HG03432 (cell line): ENCODE measurements around the gene RFT1.

Experiments used
- ATAC-seq: cut with Tn5 transposase; IDR thresholded peaks from one replicate; pipeline ENCODE4 v1.9.1; 2021; ENCODE audit warnings: mild to moderate bottlenecking, moderate library complexity; ENCODE audit not compliant: unreplicated experiment

Gene RFT1

GRCh38 chr3:53129344-53129743, 891 bp downstream of the RFT1 start:
- ATAC-seq: no peak

DNA sequence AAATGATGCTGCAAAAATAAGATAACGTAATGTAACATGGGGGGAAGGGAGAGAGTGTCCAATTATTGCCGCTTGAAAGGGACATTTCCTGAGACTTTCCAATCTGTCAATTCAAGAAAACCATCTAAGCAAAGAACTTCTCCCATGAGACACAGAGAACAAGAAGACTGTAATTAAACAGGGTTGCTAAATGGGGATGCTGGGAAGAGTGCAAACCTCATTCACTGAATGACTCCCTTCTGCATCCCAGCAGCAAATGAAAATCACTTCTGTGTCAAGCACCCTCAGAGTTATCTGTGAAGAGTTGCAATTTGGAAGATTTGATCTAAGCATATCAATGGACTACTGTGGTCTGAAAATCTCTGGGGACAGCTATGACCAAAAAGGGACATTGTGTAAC, 3.6 kb downstream of the RFT1 start:
- no peak for ATAC-seq

GRCh38 chr3:53123953-53124352, 6.3 kb downstream of the RFT1 start:
- no peak for ATAC-seq

GRCh38 chr3:53123510-53123909, 6.7 kb downstream of the RFT1 start:
- no peak for ATAC-seq

DNA sequence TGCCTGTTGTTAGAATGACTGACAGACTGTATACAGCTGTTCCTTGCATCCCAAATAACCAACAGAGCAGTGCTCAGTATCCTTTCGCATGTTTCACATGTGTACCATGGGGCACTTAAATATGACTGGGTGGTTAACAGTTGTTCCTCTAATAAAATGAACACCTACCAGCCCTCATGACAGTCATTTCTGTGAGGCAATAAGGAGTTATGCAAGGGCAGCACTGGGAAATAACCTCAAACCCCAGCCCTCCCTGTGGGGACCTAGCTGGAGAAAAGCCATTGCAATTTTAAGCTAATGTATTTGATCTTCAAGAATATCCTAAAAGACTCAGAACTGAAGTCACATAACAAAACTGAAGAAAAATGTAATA, 7.3 kb downstream of the RFT1 start:
- ATAC-seq: no peak

DNA sequence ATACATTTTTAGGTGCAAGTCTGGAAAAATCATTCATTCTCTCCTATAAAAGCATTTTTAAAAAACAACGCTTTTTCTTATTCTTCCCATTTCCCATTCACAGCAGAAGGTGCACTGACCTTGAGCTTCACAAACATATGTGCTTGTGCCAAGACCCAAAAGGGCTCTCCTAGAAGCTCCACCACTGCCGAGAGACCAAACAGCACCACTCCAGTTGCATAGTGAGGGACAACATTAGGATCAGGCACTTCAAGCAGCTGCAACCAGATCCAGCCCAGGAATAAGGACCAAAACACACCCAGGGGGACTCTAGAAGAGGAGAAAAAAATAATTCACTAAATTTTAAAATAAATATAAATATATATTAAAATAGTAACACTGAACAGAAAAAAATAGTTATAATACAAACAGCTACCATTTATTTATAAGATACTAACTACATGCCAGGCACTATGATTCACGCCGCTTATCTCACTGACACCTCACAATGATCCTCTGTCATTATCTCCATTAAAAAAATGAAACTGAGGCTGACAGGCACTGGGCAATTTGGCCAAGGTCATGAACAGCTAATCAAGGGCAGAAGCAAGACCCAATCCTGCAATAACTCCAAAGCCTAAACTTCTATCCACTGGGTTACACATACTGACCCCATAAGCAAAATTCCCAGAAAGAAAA, 7.8 kb downstream of the RFT1 start:
- ATAC-seq: no peak

- ATAC-seq: no peak
Observed at GRCh38 chr3:53120336-53120735, 9.9 kb downstream of the RFT1 start.

DNA sequence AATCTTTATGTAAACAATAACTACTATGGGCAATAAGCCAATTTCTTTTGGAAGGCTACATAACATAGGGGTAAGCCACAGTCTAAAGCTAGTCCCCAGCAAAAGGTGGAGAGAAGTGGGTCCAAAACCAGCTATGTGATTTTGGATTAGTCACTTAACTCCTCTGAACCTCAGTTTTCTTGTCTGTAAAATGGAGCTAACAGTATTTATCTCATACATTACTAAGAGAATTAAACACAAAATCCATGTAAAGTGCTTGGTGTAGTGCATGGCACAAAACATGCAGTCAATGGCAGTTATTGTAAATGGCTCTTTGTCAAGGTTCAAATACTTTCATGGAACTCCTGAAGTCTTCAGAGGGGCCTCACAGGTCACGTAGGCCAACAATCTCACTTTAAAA, 13.3 kb downstream of the RFT1 start:
- no peak for ATAC-seq

DNA sequence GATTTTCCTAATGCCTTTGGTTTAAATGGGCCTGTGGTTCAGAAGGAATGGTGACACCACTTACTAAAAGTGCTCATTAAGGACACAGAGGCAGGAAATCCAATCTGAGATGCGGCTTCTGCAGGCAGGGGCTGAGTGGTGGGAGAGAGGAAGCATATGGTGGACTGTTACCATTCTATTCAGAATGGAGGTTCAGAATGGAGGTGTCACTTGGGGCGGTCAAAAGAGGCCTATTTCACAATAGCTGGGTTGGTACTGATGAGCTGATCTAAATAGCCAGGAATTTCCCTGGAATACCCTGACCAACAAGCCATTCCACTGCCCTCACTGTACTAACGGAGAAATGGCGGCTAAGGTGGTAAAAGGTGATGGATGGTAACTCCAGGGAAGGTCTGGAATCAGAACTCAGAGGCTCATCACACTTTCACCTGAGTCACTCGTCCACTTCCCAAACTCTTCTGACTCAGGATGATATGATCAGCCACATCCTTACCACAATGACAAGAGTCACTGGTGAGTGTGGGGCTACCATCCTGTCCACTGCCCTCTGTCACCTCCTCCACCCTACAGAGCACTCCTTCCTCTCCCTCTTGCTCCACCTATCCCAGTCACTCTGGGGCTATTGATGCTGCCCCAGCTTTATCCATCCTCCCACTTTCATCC, 15.7 kb downstream of the RFT1 start:
- no peak for ATAC-seq

GRCh38 chr3:53114011-53114400, 16.2 kb downstream of the RFT1 start:
- peak; percentile 75 for ATAC-seq

- no peak for ATAC-seq
Observed at GRCh38 chr3:53113293-53114010, 16.8 kb downstream of the RFT1 start.

DNA sequence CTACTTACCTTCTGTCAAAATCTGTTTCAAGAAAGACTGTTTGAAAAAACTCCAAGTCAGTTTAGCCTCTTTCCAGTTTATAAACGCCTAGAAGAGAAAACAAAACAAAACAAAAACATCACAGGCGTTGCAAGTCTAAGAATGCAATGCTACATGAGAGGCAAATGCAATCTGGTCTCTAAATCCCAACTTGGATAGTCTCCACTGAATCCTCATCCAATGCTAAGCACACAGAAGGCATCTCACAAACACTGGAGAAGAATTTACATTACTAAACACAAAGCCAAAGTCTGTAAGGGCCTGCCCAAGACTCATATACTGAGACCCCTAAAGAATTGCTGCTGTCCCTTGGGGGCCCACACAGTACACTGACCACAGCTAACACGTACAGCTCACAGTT, 18.4 kb downstream of the RFT1 start:
- no peak for ATAC-seq

DNA sequence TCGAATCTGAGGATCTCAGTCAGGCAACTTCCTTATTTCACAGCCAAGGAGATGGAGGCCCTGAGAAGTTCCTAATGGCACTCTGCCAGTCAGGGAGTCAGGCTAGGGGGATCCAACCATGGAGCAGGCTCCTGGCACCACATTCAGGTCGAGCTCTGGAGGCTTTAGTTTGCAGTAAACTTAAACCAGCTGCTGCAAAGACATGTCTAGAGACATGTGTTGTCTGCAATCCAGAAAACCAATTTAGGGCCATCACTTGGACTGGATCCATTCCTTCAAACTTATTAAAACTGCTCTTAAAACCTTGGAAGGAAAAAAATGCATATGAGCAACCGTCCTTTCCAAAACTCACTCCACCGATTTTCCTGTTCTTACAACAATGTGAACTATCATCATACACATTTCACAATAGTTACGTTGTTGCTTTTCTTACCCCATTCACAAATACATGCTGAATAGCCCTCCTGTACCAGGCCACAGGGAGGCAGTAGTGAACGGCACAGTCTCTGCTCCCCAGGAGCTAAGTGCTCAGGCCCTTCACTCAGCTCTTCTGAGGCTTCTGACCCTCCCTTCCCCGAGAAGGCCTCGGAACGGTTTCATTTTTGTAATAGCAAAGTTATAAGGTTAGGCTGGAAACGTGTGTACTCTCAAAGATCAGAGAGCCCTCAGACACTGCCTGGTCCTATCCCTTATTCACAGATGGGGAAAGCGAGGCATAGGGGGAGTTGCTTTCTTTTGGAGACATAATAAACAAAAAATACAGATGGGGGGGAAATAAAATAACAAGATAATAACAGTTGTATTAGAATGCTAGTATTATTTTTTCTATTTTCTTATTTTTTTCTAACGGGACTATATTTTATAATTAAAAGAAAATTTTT, 20.1 kb downstream of the RFT1 start:
- no peak for ATAC-seq

DNA sequence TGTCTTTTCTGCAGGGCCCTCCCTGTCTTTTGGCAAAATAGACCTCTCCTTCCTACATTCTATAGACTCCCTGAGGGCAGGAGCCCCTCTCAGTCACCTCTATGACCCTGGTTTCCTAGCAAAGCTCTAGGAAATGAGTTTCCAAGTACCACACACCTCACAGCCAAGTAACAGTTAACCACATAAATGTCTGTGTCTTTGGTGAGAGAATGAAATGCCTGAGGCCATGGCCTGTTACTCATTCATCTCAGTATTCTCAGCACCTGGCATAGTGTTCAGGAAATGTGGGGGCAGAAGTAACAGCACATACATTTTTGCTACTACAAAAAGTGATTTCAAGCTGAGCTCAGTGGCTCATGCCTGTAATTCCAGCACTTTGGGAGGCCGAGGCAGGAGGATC, 21.0 kb downstream of the RFT1 start:
- ATAC-seq: no peak

GRCh38 chr3:53104762-53105161, 25.5 kb downstream of the RFT1 start:
- ATAC-seq: no peak

- ATAC-seq: no peak
Observed at GRCh38 chr3:53103397-53104296, 26.6 kb downstream of the RFT1 start.

- ATAC-seq: peak; percentile 85
Observed at GRCh38 chr3:53102601-53103147, 27.6 kb downstream of the RFT1 start.

DNA sequence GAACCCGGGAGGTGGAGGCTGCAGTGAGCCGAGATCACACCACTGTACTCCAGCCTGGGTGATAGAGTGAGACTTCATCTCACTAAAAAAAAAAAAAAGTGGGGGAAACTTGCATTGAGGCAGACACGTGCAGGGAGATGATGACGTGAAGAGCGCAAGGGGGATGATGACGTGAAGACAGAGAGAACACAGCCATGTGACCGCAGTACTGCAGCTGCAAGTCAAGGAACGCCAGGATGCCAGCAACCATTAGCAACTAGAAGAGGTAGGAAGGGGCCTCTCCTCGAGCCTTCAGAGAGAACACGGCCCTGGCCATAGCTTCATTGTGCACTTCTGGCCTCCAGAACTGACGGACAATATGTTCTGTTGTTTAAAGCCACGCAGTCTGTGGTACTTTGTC, 28.3 kb downstream of the RFT1 start:
- no peak for ATAC-seq

DNA sequence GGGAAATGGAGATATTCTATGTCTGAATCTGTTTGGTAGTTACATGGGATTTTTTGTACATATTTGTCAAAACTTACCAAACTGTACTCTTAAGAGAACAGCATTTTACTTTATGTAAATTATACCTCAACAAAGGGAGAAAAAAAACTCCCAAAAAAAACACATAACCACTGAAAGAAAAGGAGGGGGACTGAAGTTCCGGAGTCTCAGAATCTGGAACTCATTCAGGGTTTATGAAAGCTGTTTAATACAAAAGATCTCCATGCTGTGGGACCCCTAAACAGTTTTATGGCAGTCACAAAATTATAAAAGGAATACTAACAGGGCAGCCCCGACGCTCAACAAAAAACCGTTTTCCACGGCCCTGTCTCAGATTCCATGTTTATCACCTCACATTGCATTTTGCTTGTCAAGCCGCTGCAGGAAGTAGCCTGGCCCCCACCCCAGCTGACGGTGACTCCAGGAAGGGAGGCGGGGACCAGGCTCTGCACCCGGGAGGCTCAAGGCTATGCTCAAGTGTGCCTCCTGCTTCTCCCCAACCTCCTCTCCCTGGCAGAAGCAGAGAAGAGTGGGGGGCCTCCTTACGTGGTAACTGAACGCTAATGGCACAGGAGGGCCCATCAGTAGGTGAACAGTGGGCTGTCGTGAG, 29.3 kb downstream of the RFT1 start:
- ATAC-seq: no peak
